GM21381 (cell line): ENCODE measurements around the gene CDKN2AIPNL.
A peak's percentile ranks its signal among the peaks of the same experiment; 100 is the strongest.

Experiments
- ATAC-seq: cut with Tn5 transposase; IDR thresholded peaks from one replicate; pipeline ENCODE4 v1.9.1; 2021; ENCODE audit warnings: mild to moderate bottlenecking, moderate library complexity; ENCODE audit not compliant: unreplicated experiment

The CDKN2AIPNL gene, protein sequence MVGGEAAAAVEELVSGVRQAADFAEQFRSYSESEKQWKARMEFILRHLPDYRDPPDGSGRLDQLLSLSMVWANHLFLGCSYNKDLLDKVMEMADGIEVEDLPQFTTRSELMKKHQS

DNA sequence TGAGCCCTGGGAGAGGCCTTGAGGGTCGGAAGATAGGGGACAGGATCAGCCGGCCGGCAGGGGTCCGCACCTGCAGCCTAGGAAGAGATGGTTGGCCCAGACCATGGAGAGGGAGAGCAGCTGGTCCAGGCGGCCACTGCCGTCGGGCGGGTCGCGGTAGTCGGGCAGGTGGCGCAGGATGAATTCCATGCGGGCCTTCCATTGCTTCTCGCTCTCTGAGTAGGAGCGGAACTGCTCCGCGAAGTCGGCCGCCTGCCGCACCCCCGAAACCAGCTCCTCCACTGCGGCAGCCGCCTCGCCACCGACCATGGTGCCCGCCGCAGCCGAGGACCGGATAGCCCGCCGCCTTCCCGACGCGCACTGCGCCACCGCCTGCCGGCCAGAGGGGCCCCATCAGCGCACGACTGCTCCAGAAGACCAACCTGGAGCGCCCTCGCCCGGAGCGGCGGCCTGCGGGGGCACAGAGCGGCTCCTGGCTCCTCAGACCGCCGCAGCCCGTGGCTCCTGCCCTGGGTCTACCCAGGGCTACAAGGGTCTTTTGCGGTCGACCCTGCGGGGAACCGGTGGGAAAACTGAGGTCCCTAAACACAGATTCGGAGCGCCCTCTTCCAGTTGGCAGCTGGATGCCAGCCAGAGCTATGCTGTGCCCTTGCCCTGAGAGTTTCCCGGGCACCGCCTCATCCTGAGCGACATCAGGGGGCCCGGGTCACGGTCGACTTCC, at the start of gene CDKN2AIPNL:
TSS of gene CDKN2AIPNL (minus strand) at position 336 of the 721 bp plus-strand sequence. CDS start at position 309, 27 bp downstream.
- ATAC-seq, result peak; percentile 96

DNA sequence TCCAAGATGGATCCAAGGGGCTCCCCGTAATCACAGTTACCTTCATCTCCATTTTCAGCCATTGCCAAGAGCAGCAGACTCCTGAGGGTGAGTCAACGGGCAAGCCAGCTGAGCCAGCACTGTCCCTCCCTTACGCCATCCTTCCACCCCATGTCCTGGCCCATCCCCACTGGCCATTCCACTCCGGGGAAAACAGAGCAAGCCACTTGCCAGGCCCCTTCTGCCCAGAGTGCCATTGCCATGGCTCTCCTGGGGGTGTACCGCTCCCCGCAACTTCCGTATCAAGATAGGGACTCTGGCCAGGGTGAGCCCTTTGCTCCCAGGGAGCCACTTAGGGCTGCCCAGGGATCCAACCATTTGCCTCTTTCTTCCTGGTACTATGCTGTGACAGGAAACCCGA, 48.9 kb upstream of the CDKN2AIPNL start:
- ATAC-seq, result no peak

- no peak for ATAC-seq
Measured at GRCh38 chr5:134459491-134459890, 47.8 kb upstream of the CDKN2AIPNL start.

DNA sequence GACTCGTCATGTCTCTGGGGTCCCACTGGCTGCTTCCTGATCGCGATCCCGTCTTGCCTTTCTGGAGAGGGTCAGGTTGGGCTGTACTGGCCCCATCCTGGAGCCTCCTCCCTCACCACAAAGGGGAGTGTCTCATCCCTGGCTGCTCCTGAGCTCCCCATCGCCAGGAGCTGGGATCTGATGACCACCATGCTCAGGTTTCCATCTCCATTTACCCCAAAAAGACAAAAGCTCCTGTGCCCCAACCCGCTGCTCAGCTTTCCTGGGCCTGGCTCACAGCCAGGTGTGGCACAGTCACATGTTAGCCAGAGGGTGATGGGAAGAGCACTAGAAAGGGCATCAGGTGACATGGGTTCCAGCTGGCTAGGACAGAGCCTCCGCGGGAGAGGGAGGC, 47.3 kb upstream of the CDKN2AIPNL start:
- no peak for ATAC-seq

GRCh38 chr5:134458234-134459009, 46.7 kb upstream of the CDKN2AIPNL start:
- ATAC-seq, result no peak

DNA sequence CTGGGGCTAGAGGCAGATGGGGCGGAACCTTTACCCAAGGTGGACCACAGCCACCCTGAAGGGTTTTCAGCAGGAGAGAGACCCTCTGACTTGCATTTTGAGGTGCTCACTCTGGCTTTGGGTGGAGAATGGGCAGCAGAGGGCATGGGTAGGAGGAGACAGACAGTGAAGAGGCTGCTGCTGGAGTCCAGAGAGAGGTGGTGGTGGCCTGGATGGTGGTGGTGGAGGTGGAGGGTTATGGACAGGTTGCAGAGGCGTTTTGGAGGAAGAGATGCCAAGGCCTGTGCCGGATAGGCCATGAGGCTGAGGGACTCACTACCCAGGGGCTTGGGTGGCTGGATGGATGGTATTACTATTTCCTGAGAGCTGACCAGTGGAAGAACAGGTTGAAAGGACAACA, 46.1 kb upstream of the CDKN2AIPNL start:
- ATAC-seq, result no peak

DNA sequence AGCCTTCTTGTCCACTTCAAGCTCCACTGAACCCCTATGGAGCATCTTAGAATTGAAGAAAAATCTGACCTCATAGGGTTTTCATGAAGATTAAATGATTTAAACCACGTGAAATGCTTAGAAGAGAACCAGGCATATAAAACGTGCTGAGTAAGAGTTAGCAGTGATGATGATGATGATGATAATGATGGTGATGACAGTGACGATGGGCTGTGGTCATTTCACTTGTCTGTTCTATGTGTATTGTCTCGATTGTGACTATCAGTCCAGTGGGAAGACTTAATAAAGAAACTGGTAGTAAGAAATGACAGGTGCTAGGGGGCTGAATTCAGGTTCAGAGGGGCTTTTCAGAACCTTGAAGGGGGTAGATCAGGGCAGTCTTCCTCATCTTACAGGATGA, 45.1 kb upstream of the CDKN2AIPNL start:
- ATAC-seq, result no peak

DNA sequence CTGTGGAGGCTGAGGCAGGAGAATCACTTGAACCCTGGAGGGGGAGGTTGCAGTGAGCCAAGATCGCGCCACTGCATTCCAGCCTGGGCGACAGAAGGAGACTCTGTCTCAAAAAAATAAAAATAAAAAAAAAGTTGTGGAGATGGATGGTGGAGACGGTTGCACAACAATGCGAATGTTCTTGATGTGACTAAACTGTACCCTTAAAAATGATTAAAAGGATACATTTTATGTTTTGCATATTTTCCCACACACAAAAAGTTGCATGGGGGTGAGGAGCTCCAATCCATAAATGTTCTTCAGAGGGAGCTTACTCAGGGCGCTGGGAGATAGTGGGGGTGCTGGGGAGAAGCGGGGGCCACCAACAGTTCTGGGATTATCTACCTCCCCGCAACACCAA, 43.8 kb upstream of the CDKN2AIPNL start:
- ATAC-seq, result no peak

GRCh38 chr5:134453016-134453415, 41.3 kb upstream of the CDKN2AIPNL start:
- ATAC-seq, result no peak

DNA sequence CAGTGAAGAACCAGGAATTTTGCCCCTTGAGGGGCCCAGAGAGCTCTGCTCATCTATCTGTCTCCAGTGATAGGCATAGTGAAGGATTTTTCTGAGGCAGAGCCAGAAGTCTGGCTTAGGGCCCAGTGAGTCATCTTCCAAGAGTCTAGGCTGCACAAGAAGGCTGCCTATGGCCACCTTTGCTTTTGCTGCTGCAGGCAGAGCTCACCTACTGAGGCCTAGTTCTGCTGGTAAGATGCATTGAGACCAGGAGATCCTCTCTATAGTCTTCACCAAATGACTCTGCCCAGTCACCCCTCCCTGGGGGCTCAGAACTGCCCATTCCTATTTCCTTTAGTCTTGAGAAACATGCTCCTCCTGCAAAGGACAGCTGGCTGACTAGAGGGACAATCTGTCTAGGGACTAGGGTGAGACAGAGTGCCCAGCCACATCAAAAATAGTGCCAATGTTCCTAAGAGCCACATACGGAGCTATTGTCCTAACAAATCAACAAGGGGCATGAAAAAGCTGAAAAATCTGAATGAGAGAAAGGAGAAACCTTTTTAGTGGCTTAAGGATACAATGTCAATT, 40.3 kb upstream of the CDKN2AIPNL start:
- no peak for ATAC-seq

GRCh38 chr5:134451225-134451935, 39.7 kb upstream of the CDKN2AIPNL start:
- ATAC-seq, result no peak

GRCh38 chr5:134450374-134450773, 38.7 kb upstream of the CDKN2AIPNL start:
- ATAC-seq, result no peak

DNA sequence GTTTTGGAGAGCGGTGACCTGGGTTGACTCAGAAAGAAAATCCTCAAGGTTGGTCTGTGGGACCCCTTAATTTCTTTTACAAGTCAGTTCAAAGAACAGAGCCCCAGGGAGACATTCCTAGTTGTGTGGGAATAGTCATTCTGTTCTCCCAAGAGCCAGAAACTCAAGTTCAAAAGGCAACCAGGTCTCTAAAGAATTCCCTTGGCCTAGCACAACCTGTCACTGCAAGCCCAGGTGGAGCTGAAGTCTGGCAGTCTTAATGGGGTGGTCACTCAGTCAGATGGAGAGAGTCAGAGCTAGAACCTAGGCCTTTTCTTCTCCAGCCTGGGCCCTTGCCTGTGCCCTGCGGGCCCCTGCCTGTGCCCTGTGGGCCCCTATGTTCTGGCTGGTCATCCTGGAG, 37.5 kb upstream of the CDKN2AIPNL start:
- no peak for ATAC-seq

DNA sequence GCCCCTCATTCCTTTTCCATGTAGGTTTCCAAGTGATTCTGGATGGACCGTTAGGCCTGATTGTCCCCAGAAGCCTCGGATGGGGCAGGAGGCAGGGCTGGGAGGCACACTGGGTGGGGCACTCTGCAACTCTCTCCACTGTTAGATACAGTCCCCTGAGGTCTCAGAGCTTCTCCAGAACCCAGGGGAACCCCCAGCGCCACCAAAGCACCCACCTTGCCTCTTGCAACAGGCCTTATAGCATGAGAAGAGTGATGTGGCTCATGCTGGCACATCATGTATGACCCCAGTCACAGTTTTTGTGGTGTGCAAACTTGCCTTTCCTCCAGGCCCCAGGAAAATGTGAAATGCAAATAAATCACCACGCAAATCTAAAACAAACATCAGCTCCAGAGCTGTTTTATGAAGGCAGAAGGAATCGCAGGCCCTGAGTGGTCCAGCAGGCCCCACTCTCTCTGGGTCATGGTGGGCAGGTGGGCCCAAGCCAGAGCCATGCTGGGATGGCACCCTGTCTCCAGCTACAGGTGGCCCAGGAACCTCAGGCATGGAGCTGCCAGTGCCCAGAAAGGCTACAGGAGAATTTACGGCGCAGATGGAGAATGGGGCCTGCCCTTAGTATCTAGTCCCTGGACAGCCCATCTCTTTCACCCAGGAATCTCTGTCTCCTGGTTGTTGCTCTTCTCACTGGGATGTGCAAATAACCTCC, 36.3 kb upstream of the CDKN2AIPNL start:
- no peak for ATAC-seq

DNA sequence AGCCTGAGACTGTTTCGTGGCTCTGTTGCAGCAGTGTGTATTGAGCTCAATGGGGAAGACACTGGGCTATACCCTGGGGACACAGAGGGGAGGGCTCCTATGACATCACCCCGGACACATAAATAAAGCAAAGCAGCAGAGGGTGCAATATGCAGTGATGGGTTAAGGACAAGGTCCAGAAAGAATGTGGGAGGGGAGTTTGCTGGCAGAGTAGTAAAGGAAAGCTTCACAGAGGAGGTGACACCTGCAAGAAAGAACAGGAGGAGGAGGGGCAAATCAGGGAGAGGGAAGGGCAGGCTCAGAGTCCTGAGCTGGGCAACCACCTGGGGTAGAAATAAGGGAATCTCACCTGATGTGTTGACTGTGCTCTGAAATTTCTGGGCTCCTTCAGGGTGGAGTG, 35.3 kb upstream of the CDKN2AIPNL start:
- no peak for ATAC-seq

DNA sequence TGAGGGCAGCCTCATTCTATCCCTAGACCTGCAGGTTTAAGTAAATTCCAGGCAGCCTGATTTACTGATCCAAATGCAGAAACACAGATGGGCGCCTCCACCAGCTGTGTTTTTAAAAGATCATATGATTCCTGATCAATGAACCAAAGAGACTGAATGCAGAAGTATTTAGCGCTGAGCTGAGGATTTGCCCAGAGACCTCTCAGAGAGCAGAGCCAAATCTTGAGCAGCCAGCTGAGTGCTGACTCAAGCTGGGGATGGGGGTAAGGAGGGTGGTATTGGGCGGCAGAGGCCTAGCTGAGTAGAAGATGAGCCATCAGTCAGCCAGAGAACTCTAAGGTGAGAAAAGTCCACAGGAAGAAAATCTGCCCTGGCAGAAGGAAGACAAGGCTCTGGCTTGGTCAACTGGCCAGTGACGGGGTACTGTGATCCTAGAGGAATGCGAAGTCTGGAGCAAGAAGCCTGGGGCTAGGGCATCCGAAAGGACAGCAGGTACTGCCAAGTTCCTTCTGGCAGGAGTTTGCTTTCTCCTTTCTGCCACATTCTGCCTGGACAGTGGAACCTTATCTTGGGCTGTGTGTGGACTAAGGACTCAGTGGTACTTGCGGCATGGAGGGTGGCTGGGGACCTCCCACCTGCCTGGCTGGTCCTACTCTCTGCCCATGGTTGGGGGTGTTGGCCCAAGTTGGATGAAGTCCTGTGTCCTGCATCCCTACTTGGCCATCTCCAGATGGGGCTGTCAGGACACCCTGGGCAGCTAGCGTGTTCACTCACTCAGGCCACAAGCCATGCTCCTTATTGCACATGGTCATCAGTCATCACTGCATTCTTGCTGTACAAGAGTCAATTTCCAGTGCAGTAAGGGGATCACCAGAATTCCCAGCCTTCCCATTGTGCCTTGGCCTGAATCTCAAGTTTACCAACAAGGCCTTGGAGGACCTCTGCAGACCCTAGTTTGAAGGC, 34.5 kb upstream of the CDKN2AIPNL start:
- ATAC-seq, result no peak

- ATAC-seq, result no peak
Measured at GRCh38 chr5:134444941-134445471, 33.3 kb upstream of the CDKN2AIPNL start.

DNA sequence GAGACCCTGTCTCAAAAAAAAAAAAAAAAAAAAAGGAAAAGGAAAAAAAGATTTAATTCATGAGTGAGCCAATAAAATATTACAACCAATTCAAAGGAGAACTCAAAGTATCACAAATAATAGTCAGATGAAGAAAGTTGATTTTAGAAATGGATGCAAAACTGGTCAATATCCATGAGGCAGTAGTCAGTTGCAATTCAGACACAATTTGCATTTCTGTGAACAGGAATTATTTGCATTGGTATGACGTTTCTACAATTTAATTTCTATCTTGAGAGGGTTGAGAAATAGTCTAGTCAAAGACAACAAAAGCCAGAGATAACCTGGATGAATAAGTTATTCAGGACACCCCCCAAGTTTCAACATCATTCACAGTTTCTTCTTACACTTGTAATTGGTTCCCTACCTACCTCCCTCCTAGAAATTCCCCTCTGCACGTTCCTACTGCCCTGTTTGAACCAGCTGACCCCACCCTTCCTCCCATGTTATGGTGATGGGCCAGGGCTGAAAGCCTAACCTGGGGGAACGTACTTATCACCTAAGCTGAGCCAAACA, 28.6 kb upstream of the CDKN2AIPNL start:
- ATAC-seq, result no peak

DNA sequence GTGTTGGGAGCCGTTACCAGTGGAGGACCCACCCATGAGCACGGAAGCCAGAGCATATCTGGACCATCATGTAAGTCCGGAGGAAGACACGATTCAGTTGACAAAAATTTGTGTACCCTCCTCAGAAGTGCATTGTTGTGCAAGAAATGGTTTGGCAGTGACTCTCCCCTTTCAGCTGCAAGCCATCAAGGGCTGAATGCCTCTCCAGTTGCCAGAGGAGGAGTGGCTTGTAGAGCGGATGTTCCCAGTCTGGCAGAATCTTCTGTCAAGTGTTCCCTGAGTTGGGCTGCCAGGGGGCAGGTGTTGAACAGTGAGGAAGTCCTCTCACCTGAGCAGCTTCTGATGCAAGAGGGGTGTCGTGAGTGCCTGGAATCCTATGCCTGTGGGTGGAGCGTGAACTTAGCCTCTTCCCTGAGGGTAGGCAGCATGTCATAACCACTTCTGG, 27.6 kb upstream of the CDKN2AIPNL start:
- ATAC-seq, result no peak
